OCI-LY1 (cell line): Measurements from ENCODE around the gene LRP6.
A peak's percentile ranks its signal among the peaks of the same experiment; 100 is the strongest.

Experiments used
- H2AFZ ChIP-seq: fragments of 200-600 bp; sonication (generic), shearing (Covaris generic); 2 replicates; pipeline ENCODE4 v1.6.0; 2014; ENCODE audit warnings: antibody characterized with exemption, mild to moderate bottlenecking, low read length
- H3F3A ChIP-seq: fragments of 200-600 bp; sonication (generic), shearing (Covaris generic); 2 replicates; pipeline ENCODE4 v1.6.0; 2014; ENCODE audit warnings: mild to moderate bottlenecking, antibody characterized with exemption, low read length, moderate library complexity; ENCODE audit not compliant: insufficient read depth
- H3K27ac ChIP-seq: fragments of 200-600 bp; sonication (generic); 2 replicates; pipeline ENCODE4 v1.5.1; 2014; ENCODE audit warnings: low read length, mixed run types, mild to moderate bottlenecking, low read depth; ENCODE audit not compliant: poor library complexity, severe bottlenecking
- H3K27me3 ChIP-seq: fragments of 200-600 bp; sonication (generic); 2 replicates; pipeline ENCODE4 v1.6.0; 2014; ENCODE audit warnings: antibody characterized with exemption, mild to moderate bottlenecking, low read length, moderate library complexity; ENCODE audit not compliant: insufficient read depth
- H3K36me3 ChIP-seq: fragments of 200-600 bp; sonication (generic); 2 replicates; pipeline ENCODE4 v1.6.1; 2014; ENCODE audit warnings: mild to moderate bottlenecking, antibody characterized with exemption, low read length, moderate library complexity, mixed read lengths; ENCODE audit not compliant: insufficient read depth
- H3K4me1 ChIP-seq: fragments of 200-600 bp; sonication (generic); 2 replicates; pipeline ENCODE4 v1.5.1; 2014; ENCODE audit warnings: mild to moderate bottlenecking, low read length, moderate library complexity; ENCODE audit not compliant: insufficient read depth, severe bottlenecking
- H3K4me2 ChIP-seq: fragments of 200-600 bp; sonication (generic), shearing (Covaris generic); 2 replicates; pipeline ENCODE4 v1.6.1; 2014; ENCODE audit warnings: low read length
- H3K4me3 ChIP-seq: fragments of 200-600 bp; sonication (generic); 2 replicates; pipeline ENCODE4 v1.5.1; 2014; ENCODE audit warnings: low read length, low read depth, mild to moderate bottlenecking, mixed read lengths; ENCODE audit not compliant: poor library complexity, severe bottlenecking
- H3K79me2 ChIP-seq: fragments of 200-600 bp; shearing (Covaris generic); 2 replicates; pipeline ENCODE4 v1.6.1; 2016; ENCODE audit warnings: mixed run types, low read length, mixed read lengths; ENCODE audit not compliant: insufficient read depth
- H3K9ac ChIP-seq: fragments of 200-600 bp; sonication (generic), shearing (Covaris generic); 2 replicates; pipeline ENCODE4 v1.6.1; 2014; ENCODE audit warnings: mild to moderate bottlenecking, low read length, mixed read lengths
- H3K9me2 ChIP-seq: fragments of 200-600 bp; sonication (generic), shearing (Covaris generic); 2 replicates; pipeline ENCODE4 v1.6.1; 2014; ENCODE audit warnings: low read depth, mild to moderate bottlenecking, low read length, mixed read lengths
- H3K9me3 ChIP-seq: fragments of 200-600 bp; shearing (Covaris generic); 2 replicates; pipeline ENCODE4 v1.6.1; 2014; ENCODE audit warnings: low read length, mixed read lengths
- H4K20me1 ChIP-seq: fragments of 200-600 bp; sonication (generic), shearing (Covaris generic); 2 replicates; pipeline ENCODE4 v1.6.0; 2016; ENCODE audit warnings: mild to moderate bottlenecking, low read length; ENCODE audit not compliant: insufficient read depth
- EZH2 ChIP-seq: fragments of 200-600 bp; sonication (generic), shearing (Covaris generic); IDR thresholded peaks from 2 replicates; pipeline ENCODE4 v1.8.0; 2017; ENCODE audit warnings: borderline replicate concordance, mixed run types, mild to moderate bottlenecking, antibody characterized with exemption, low read length, moderate library complexity, mixed read lengths
- TF ChIP-seq, protein P1 (sequence below): fragments of 200-600 bp; sonication (generic), shearing (Covaris generic); IDR thresholded peaks from 2 replicates; pipeline ENCODE4 v1.5.1; 2017; ENCODE audit warnings: mild to moderate bottlenecking, antibody characterized with exemption, low read length, moderate library complexity, mixed read lengths

LRP6 gene

DNA sequence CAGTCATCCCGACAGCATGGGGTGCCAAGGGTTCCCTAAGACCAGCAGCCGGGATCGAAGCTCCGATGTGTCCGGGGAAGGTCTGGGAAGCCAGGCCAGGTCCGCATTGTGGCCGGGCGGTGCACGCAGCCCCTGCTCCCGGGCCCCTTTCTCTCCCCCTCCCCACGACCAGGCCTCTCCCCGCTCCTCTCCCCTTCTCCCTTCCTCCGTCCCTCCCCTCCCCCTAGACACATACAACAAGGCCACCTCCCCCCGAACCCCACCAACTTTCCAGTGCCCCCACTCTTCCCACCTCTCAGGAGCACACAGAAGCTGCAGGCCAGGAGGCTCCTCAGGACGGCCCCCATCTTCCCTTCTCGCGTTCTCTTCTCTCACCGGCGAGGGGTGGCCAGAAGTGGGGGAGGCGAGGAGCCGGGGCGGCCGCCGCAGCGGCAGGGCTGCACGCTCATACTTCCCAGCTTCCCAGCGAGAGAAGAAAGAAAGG, 413 bp downstream of the LRP6 start:
- Histone ChIP-seq H3F3A (no peaks in the 10 kb centered on the region), H3K4me1 (peaks cover 18% of the 10 kb centered on the region), H4K20me1 (no peaks in the 10 kb centered on the region), H3K27me3 (no peaks in the 10 kb centered on the region), H3K4me3 (peak overlapping the region; percentile 65), H3K9me3 (no peaks in the 10 kb centered on the region), H3K4me2 (peak overlapping the region; percentile 63), H3K9ac (peak overlapping the region; percentile 61), H3K27ac (no peak overlapping the region), H3K36me3 (no peaks in the 10 kb centered on the region), H2AFZ (no peak overlapping the region), H3K79me2 (no peaks in the 10 kb centered on the region), H3K9me2 (no peaks in the 10 kb centered on the region)
- no peak for TF ChIP-seq EZH2
- TF ChIP-seq, protein P1, sequence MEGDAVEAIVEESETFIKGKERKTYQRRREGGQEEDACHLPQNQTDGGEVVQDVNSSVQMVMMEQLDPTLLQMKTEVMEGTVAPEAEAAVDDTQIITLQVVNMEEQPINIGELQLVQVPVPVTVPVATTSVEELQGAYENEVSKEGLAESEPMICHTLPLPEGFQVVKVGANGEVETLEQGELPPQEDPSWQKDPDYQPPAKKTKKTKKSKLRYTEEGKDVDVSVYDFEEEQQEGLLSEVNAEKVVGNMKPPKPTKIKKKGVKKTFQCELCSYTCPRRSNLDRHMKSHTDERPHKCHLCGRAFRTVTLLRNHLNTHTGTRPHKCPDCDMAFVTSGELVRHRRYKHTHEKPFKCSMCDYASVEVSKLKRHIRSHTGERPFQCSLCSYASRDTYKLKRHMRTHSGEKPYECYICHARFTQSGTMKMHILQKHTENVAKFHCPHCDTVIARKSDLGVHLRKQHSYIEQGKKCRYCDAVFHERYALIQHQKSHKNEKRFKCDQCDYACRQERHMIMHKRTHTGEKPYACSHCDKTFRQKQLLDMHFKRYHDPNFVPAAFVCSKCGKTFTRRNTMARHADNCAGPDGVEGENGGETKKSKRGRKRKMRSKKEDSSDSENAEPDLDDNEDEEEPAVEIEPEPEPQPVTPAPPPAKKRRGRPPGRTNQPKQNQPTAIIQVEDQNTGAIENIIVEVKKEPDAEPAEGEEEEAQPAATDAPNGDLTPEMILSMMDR: no peak

DNA sequence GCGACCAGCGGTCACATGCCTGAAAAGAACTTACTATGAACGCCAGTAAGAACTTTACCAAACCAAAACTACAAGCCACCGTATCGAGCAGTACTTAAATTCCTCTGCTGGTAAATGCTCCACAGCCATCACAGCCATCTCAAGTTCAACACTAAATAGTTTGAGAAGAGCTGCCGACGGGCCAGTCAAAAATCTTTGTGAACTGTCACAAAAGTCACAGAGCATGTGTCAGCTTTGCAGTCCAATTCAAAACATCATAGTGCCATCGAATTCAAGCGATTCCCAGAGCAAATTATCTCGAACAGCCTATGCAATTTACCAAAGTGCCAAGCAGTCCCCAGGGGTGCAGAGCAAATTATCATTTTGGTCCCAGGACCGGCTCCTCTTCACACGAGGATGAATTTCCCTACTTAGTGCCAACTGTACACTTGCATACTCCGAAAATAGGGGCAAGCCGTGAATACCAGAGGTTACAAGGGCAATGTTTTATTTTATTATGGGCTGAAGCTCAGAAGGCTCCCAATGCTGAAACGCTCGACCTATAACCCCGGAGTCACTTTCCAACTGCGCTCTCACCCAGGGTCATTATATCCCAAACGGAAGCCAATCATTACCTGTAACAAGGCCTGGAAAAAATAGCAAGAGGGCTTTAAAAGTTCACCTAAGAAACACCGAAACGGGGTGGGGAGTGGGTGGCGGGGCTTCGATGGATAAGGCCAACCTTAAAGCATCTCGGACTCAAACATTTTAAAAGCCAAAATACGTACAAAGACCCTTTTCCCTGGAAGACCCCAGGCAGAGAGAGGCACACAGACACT, 1.1 kb downstream of the LRP6 start:
- H3K79me2 ChIP-seq: no peaks in the 10 kb centered on the region
- peak overlapping the region; percentile 65 for H3K4me3 ChIP-seq
- H2AFZ ChIP-seq: no peak overlapping the region
- no peaks in the 10 kb centered on the region for H3K9me2 ChIP-seq
- no peak overlapping the region for H3K27ac ChIP-seq
- H3K9ac ChIP-seq: peak overlapping the region; percentile 61; the same call in 1 of the 2 replicates
- no peaks in the 10 kb centered on the region for H3K9me3 ChIP-seq
- peak overlapping the region; percentile 63 for H3K4me2 ChIP-seq
- H3K4me1 ChIP-seq: peaks cover 18% of the 10 kb centered on the region
- no peaks in the 10 kb centered on the region for H4K20me1 ChIP-seq
- H3K36me3 ChIP-seq: no peaks in the 10 kb centered on the region
- TF ChIP-seq EZH2: no peak
- TF ChIP-seq, protein P1: no peak
- H3F3A ChIP-seq: no peaks in the 10 kb centered on the region
- no peaks in the 10 kb centered on the region for H3K27me3 ChIP-seq

DNA sequence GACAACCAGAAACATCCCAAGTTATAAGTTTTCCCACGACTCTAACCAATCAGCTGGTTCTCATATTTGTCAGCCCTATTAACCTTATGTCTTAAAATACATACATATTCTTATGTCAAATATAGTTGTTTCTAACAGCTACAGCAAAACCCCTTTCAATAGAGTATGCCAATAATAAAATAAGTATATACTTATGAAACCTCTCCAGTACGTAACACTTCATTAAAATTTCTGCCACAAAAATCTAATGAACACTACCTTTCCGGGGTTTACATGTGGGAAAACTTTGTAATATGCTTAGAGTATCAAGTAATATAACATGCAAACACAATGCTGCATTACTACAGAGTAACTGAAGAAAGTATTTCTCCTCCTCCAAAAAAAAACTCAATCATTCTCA, 1.8 kb downstream of the LRP6 start:
- no peak overlapping the region for H3K27ac ChIP-seq

More for the DNA sequence above, 1.8 kb downstream of the LRP6 start:
- Histone ChIP-seq H3K79me2 (no peaks in the 10 kb centered on the region), H3K27me3 (no peaks in the 10 kb centered on the region), H3K36me3 (no peaks in the 10 kb centered on the region), H3F3A (no peaks in the 10 kb centered on the region), H4K20me1 (no peaks in the 10 kb centered on the region), H3K9me2 (no peaks in the 10 kb centered on the region), H3K4me3 (peak overlapping the region; percentile 65), H3K9ac (no peak overlapping the region; the same call in 1 of the 2 replicates), H3K4me2 (peak overlapping the region; percentile 63), H3K9me3 (no peaks in the 10 kb centered on the region), H3K4me1 (peaks cover 18% of the 10 kb centered on the region), H2AFZ (no peak overlapping the region)
- TF ChIP-seq, protein P1: no peak
- no peak for TF ChIP-seq EZH2
